CD4-positive, alpha-beta memory T cell (primary cell): ENCODE measurements around the gene JSRP1. TPM values are rescaled to one million over a fixed set of nuclear protein-coding genes. Genes with fewer than 3 reads are reported as not detected.

Experiments used
- CTCF ChIA-PET: fragments of 350-600 bp; sonication (Branson Sonifier 250); formaldehyde crosslinking; loops from one replicate; lab custom pipeline; 2021; ENCODE audit warnings: inconsistent platforms; ENCODE audit not compliant: partially characterized antibody; lab: Charles Lee
- POLR2A ChIA-PET: fragments of 350-600 bp; sonication (Branson Sonifier 250); formaldehyde crosslinking; loops from one replicate; lab custom pipeline; 2021; ENCODE audit not compliant: partially characterized antibody; lab: Charles Lee
- DNase-seq, 5 donors: peaks; one replicate each; pipeline versions ENCODE4 v3.0.0 to v3.0.0-alpha.2; 2020 to 2022; ENCODE audit warnings: mixed read lengths in 1 of 5
- H3K27ac ChIP-seq: one replicate; pipeline ENCODE4 v1.7.0; 2013; ENCODE audit warnings: low read depth, low read length
- H3K27me3 ChIP-seq: 2 replicates; pipeline ENCODE4 v1.7.0; 2013; ENCODE audit warnings: mild to moderate bottlenecking, low read length, moderate library complexity; ENCODE audit not compliant: insufficient read depth
- H3K36me3 ChIP-seq: 2 replicates; pipeline ENCODE4 v1.7.0; 2013; ENCODE audit warnings: mild to moderate bottlenecking, low read length, moderate library complexity; ENCODE audit not compliant: insufficient read depth
- H3K4me1 ChIP-seq: 2 replicates; pipeline ENCODE4 v1.7.0; 2013; ENCODE audit warnings: mild to moderate bottlenecking, low read length, moderate library complexity; ENCODE audit not compliant: insufficient read depth
- H3K4me3 ChIP-seq, 2 donors: one replicate each; pipeline ENCODE4 v1.7.0; 2013; ENCODE audit warnings: low read length in 2 of 2, mild to moderate bottlenecking in 1 of 2
- H3K9me3 ChIP-seq, 2 donors: one replicate each; pipeline ENCODE4 v1.7.0; 2013; ENCODE audit warnings: low read length in 2 of 2, control low read depth in 1 of 2; ENCODE audit not compliant: control insufficient read depth in 1 of 2
- H3K27ac Mint-ChIP-seq, 7 donors: one replicate each; pipeline ENCODE4 v1.8.0; 2020 to 2021; ENCODE audit warnings: mixed read lengths in 7 of 7, mild to moderate bottlenecking in 6 of 7, inconsistent platforms in 3 of 7, moderate library complexity in 3 of 7
- H3K27me3 Mint-ChIP-seq, 2 donors: one replicate each; pipeline ENCODE4 v1.8.0; 2020 to 2021; ENCODE audit warnings: mixed read lengths in 2 of 2
- H3K36me3 Mint-ChIP-seq, 2 donors: one replicate each; pipeline ENCODE4 v1.8.0; 2020 to 2021; ENCODE audit warnings: mixed read lengths in 2 of 2, inconsistent platforms in 1 of 2, mild to moderate bottlenecking in 1 of 2
- H3K4me1 Mint-ChIP-seq, 4 donors: one replicate each; pipeline ENCODE4 v1.8.0; 2020 to 2021; ENCODE audit warnings: mixed read lengths in 4 of 4, mild to moderate bottlenecking in 1 of 4
- H3K4me3 Mint-ChIP-seq, 8 donors: one replicate each; pipeline ENCODE4 v1.8.0; 2020 to 2021; ENCODE audit warnings: mixed read lengths in 8 of 8, mild to moderate bottlenecking in 7 of 8, moderate library complexity in 6 of 8, inconsistent platforms in 3 of 8
- H3K9me3 Mint-ChIP-seq, 8 donors: one replicate each; pipeline ENCODE4 v1.8.0; 2020 to 2021; ENCODE audit warnings: mixed read lengths in 8 of 8, mild to moderate bottlenecking in 5 of 8, inconsistent platforms in 3 of 8, moderate library complexity in 1 of 8
- intact Hi-C: fragments of 100-400 bp; cut with micrococcal nuclease; formaldehyde crosslinking; loops from one replicate; pipeline ENCODE4 v1.15.1; 2023
- polyA plus RNA-seq, 2 donors: library from polyadenylated mRNA; unstranded; fragments of 300-500 nt; fragmentation: Illumina TruSeq; gene quantifications; one replicate each; pipeline ENCODE4 v1.2.3, GENCODE V29; 2021
- total RNA-seq, 2 experiments: library from RNA; stranded (reverse); gene quantifications; one replicate each; pipeline ENCODE4 v1.2.3, GENCODE V29; 2021

The JSRP1 gene
- total and polyA plus RNA-seq, 4 experiments from 2014 or later = 1.1 to 1.7 (median 1.4) TPM

GRCh38 chr19:2210987-2211740, 45.1 kb downstream of the JSRP1 start:
- no peak overlapping the region for H3K4me3 ChIP-seq
- intact Hi-C loops = no loop called here

GRCh38 chr19:2210206-2210605, 46.0 kb downstream of the JSRP1 start:
- no peak overlapping the region for H3K4me3 Mint-ChIP-seq
- peaks cover 10 to 32% of the 10 kb centered on the region in 2 donors for H3K36me3 Mint-ChIP-seq
- ChIA-PET POLR2A (no interaction called here), CTCF (no interaction called here)
- H3K4me1 ChIP-seq = peaks cover 4% of the 10 kb centered on the region
- peak overlapping the region in 1 of 7 donors; percentile 22 for H3K27ac Mint-ChIP-seq
- intact Hi-C loops = no loop called here
- H3K4me1 Mint-ChIP-seq = peaks cover 0 to 8% (median 5%) of the 10 kb centered on the region in 4 donors
- H3K4me3 ChIP-seq = no peak overlapping the region
- no peak overlapping the region for H3K27ac ChIP-seq
- H3K9me3 ChIP-seq = no peaks in the 10 kb centered on the region
- peaks cover 0 to 2% (median 0%) of the 10 kb centered on the region in 8 donors for H3K9me3 Mint-ChIP-seq
- peaks cover 17% of the 10 kb centered on the region for H3K36me3 ChIP-seq
- no peak for DNase-seq
- no peaks in the 10 kb centered on the region for H3K27me3 Mint-ChIP-seq
- H3K27me3 ChIP-seq = no peaks in the 10 kb centered on the region

More at GRCh38 chr19:2210987-2211740, 45.1 kb downstream of the JSRP1 start:
- Histone ChIP-seq H3K4me1 (peaks cover 13% of the 10 kb centered on the region), H3K9me3 (no peaks in the 10 kb centered on the region), H3K27ac (no peak overlapping the region), H3K27me3 (no peaks in the 10 kb centered on the region), H3K36me3 (peaks cover 17% of the 10 kb centered on the region)
- Mint-ChIP-seq H3K4me1 (peaks cover 0 to 17% (median 11%) of the 10 kb centered on the region in 4 donors), H3K9me3 (no peaks in the 10 kb centered on the region), H3K36me3 (peaks cover 14 to 36% of the 10 kb centered on the region in 2 donors), H3K27ac (no peak overlapping the region), H3K4me3 (no peak overlapping the region), H3K27me3 (no peaks in the 10 kb centered on the region)
- DNase-seq = no peak
- POLR2A ChIA-PET = no interaction called here
- CTCF ChIA-PET = interaction anchor here (0.6 to 0.8 kb wide), 2 partner anchors 53 to 327 kb away, joined by 3 read pairs; no protein-coding TSS in a partner anchor

GRCh38 chr19:2209408-2209807, 46.8 kb downstream of the JSRP1 start:
- H3K36me3 ChIP-seq = peaks cover 17% of the 10 kb centered on the region
- Mint-ChIP-seq H3K4me3 (no peak overlapping the region), H3K9me3 (peaks cover 0 to 2% (median 0%) of the 10 kb centered on the region in 8 donors), H3K4me1 (no peaks in the 10 kb centered on the region), H3K27ac (no peak overlapping the region), H3K36me3 (peaks cover 10 to 28% of the 10 kb centered on the region in 2 donors), H3K27me3 (no peaks in the 10 kb centered on the region)
- H3K27me3 ChIP-seq = no peaks in the 10 kb centered on the region
- H3K9me3 ChIP-seq = no peaks in the 10 kb centered on the region
- no peaks in the 10 kb centered on the region for H3K4me1 ChIP-seq
- no peak overlapping the region for H3K4me3 ChIP-seq
- ChIA-PET CTCF (interaction anchor here (0.6 kb wide), 1 partner anchor 203 kb away, joined by 3 read pairs; no protein-coding TSS in a partner anchor), POLR2A (no interaction called here)
- no peak overlapping the region for H3K27ac ChIP-seq
- intact Hi-C loops = no loop called here
- DNase-seq = no peak

GRCh38 chr19:2208975-2209374, 47.2 kb downstream of the JSRP1 start:
- H3K36me3 Mint-ChIP-seq = peaks cover 14 to 33% of the 10 kb centered on the region in 2 donors
- no peak for DNase-seq
- no peaks in the 10 kb centered on the region for H3K4me1 ChIP-seq

GRCh38 chr19:2207991-2208860, 48.0 kb downstream of the JSRP1 start:
- Mint-ChIP-seq H3K4me1 (peaks cover 0 to 2% (median 1%) of the 10 kb centered on the region in 4 donors), H3K9me3 (peaks cover 0 to 2% (median 0%) of the 10 kb centered on the region in 8 donors), H3K27me3 (no peaks in the 10 kb centered on the region), H3K4me3 (no peak overlapping the region), H3K27ac (no peak overlapping the region), H3K36me3 (peaks cover 15 to 30% of the 10 kb centered on the region in 2 donors)
- CTCF ChIA-PET = interaction anchor here (0.6 kb wide), 1 partner anchor 202 kb away, joined by 3 read pairs; no protein-coding TSS in a partner anchor
- no peak for DNase-seq
- intact Hi-C loops = no loop called here
- Histone ChIP-seq H3K27ac (no peak overlapping the region), H3K27me3 (no peaks in the 10 kb centered on the region), H3K9me3 (no peaks in the 10 kb centered on the region), H3K4me3 (no peak overlapping the region), H3K4me1 (no peaks in the 10 kb centered on the region), H3K36me3 (peaks cover 23% of the 10 kb centered on the region)
- POLR2A ChIA-PET = no interaction called here

More at GRCh38 chr19:2208975-2209374, 47.2 kb downstream of the JSRP1 start:
- Mint-ChIP-seq H3K27me3 (no peaks in the 10 kb centered on the region), H3K9me3 (peaks cover 0 to 2% (median 0%) of the 10 kb centered on the region in 8 donors), H3K27ac (no peak overlapping the region), H3K4me1 (peaks cover 0 to 2% (median 1%) of the 10 kb centered on the region in 4 donors), H3K4me3 (no peak overlapping the region)
- ChIA-PET POLR2A (no interaction called here), CTCF (interaction anchor here (0.6 kb wide), 1 partner anchor 203 kb away, joined by 3 read pairs; no protein-coding TSS in a partner anchor)
- no peak overlapping the region for H3K27ac ChIP-seq
- no peaks in the 10 kb centered on the region for H3K27me3 ChIP-seq
- peaks cover 17% of the 10 kb centered on the region for H3K36me3 ChIP-seq
- intact Hi-C loops = no loop called here
- H3K4me3 ChIP-seq = no peak overlapping the region
- no peaks in the 10 kb centered on the region for H3K9me3 ChIP-seq

- CTCF ChIA-PET = no interaction called here
- POLR2A ChIA-PET = no interaction called here
- H3K36me3 Mint-ChIP-seq = peaks cover 15 to 21% of the 10 kb centered on the region in 2 donors
Observed at GRCh38 chr19:2207008-2207407, 49.2 kb downstream of the JSRP1 start.

GRCh38 chr19:2202366-2202765, 53.9 kb downstream of the JSRP1 start:
- no peaks in the 10 kb centered on the region for H3K4me1 ChIP-seq
- DNase-seq = no peak
- peaks cover 10 to 18% of the 10 kb centered on the region in 2 donors for H3K36me3 Mint-ChIP-seq
- no peak overlapping the region for H3K4me3 Mint-ChIP-seq
- H3K36me3 ChIP-seq = peaks cover 13% of the 10 kb centered on the region
- POLR2A ChIA-PET = no interaction called here
- intact Hi-C loops = no loop called here
- H3K9me3 Mint-ChIP-seq = peaks cover 0 to 2% (median 0%) of the 10 kb centered on the region in 8 donors
- no peak overlapping the region for H3K4me3 ChIP-seq
- peaks cover 0 to 7% (median 2%) of the 10 kb centered on the region in 4 donors for H3K4me1 Mint-ChIP-seq
- H3K27me3 ChIP-seq = no peaks in the 10 kb centered on the region
- no peak overlapping the region for H3K27ac ChIP-seq
- no peaks in the 10 kb centered on the region for H3K27me3 Mint-ChIP-seq
- CTCF ChIA-PET = no interaction called here
- H3K9me3 ChIP-seq = no peaks in the 10 kb centered on the region
- H3K27ac Mint-ChIP-seq = peak overlapping the region in 1 of 7 donors; percentile 4

More at GRCh38 chr19:2207008-2207407, 49.2 kb downstream of the JSRP1 start:
- no peak overlapping the region for H3K4me3 ChIP-seq
- H3K27ac Mint-ChIP-seq = no peak overlapping the region
- H3K4me1 Mint-ChIP-seq = peaks cover 0 to 2% (median 1%) of the 10 kb centered on the region in 4 donors
- no peaks in the 10 kb centered on the region for H3K27me3 Mint-ChIP-seq
- H3K9me3 Mint-ChIP-seq = peaks cover 0 to 2% (median 0%) of the 10 kb centered on the region in 8 donors
- no peak for DNase-seq
- no peak overlapping the region for H3K4me3 Mint-ChIP-seq
- no peaks in the 10 kb centered on the region for H3K9me3 ChIP-seq
- intact Hi-C loops = no loop called here
- no peaks in the 10 kb centered on the region for H3K27me3 ChIP-seq
- H3K4me1 ChIP-seq = no peaks in the 10 kb centered on the region
- no peak overlapping the region for H3K27ac ChIP-seq
- H3K36me3 ChIP-seq = peaks cover 23% of the 10 kb centered on the region
